CMK (cell line): ENCODE measurements around the gene DPP10.
"Not testable (repeated sequence)": the region's sequence is repeated elsewhere in the genome, so short reads cannot be mapped to it uniquely, and the experiment has no call there.

ENCODE experiments used
- DNase-seq: peaks from one replicate; pipeline ENCODE4 v3.0.0-alpha.2; 2010; ENCODE audit warnings: low read depth

Gene DPP10

GRCh38 chr2:114515882-114516281 is 73.4 kb downstream of the DPP10 start:
- no peak for DNase-seq

- no peak for DNase-seq
These were observed 75.1 kb downstream of the DPP10 start for GRCh38 chr2:114517580-114517979.

GRCh38 chr2:114518738-114519137 is 76.3 kb downstream of the DPP10 start:
- no peak for DNase-seq

- not testable (repeated sequence) for DNase-seq
These were observed 80.2 kb downstream of the DPP10 start for GRCh38 chr2:114522612-114523011.

GRCh38 chr2:114525955-114526354 is 83.5 kb downstream of the DPP10 start:
- no peak for DNase-seq

- no peak for DNase-seq
These were observed 84.4 kb downstream of the DPP10 start for GRCh38 chr2:114526841-114527240.

GRCh38 chr2:114527330-114527983 is 85.0 kb downstream of the DPP10 start:
- no peak for DNase-seq

- DNase-seq, result no peak
These were observed 92.0 kb downstream of the DPP10 start for GRCh38 chr2:114534116-114535084.

- no peak for DNase-seq
These were observed 95.3 kb downstream of the DPP10 start for GRCh38 chr2:114537777-114538176.

GRCh38 chr2:114542695-114543094 is 100.3 kb downstream of the DPP10 start:
- no peak for DNase-seq

- DNase-seq, result peak; percentile 18
These were observed 100.9 kb downstream of the DPP10 start for GRCh38 chr2:114543236-114543766.

- no peak for DNase-seq
These were observed 102.6 kb downstream of the DPP10 start for GRCh38 chr2:114545052-114545451.

- no peak for DNase-seq
These were observed 104.1 kb downstream of the DPP10 start for GRCh38 chr2:114546531-114546930.

GRCh38 chr2:114548151-114548550 is 105.7 kb downstream of the DPP10 start:
- DNase-seq, result no peak

GRCh38 chr2:114550364-114550763 is 107.9 kb downstream of the DPP10 start:
- DNase-seq, result no peak

GRCh38 chr2:114550895-114551793 is 108.7 kb downstream of the DPP10 start:
- DNase-seq, result no peak

GRCh38 chr2:114553027-114553426 is 110.6 kb downstream of the DPP10 start:
- DNase-seq, result no peak

- DNase-seq, result no peak
These were observed 126.7 kb downstream of the DPP10 start for GRCh38 chr2:114569166-114569565.

GRCh38 chr2:114577657-114578056 is 135.2 kb downstream of the DPP10 start:
- DNase-seq, result no peak

- no peak for DNase-seq
These were observed 137.1 kb downstream of the DPP10 start for GRCh38 chr2:114579542-114579941.

GRCh38 chr2:114580691-114581090 is 138.2 kb downstream of the DPP10 start:
- no peak for DNase-seq

- no peak for DNase-seq
These were observed 155.9 kb downstream of the DPP10 start for GRCh38 chr2:114598329-114598728.
